SK-N-MC (cell line): Measurements from ENCODE around the gene CD53.

Experiments
- EZH2 ChIP-seq: fragments of 200-600 bp; sonication (generic); IDR thresholded peaks from one replicate; pipeline ENCODE4 v1.6.1; 2017; ENCODE audit warnings: antibody characterized with exemption
- FOXP2 ChIP-seq: optimal IDR thresholded peaks from 2 replicates; pipeline ENCODE3; 2011; ENCODE audit warnings: mild to moderate bottlenecking, moderate library complexity; ENCODE audit not compliant: insufficient read depth; ENCODE audit errors: extremely low read length, control extremely low read depth
- POLR2AphosphoS5 ChIP-seq: IDR thresholded peaks from 2 replicates; pipeline ENCODE4 v1.6.1; 2012; ENCODE audit warnings: mild to moderate bottlenecking, low read depth, low read length, borderline replicate concordance

DNA sequence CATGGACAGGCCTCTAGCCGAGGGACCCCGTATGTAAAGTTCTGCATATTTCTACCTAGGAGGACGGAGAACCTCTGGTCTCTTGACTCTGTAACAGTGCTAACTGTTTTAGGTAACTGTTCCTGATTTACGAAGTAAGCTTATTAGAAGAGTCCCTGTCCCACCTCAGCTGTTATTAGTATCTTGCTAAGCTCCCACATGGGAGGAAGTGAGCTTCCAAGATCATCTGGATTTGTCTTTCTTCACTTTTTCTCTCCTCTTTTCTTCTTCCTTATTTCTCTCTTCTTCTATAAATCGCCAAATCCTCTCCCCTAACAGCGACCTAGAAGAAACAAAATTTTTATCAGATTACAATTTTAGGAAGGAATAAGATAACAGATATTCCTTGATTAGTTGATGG lies 4.4 kb downstream of the CD53 start:
- TF ChIP-seq POLR2AphosphoS5 (no peak), EZH2 (no peak), FOXP2 (no peak)
